ENCODE results near the gene NRCAM. TPM values are rescaled to one million over a fixed set of nuclear protein-coding genes. Genes with fewer than 3 reads are reported as not detected.

Gene NRCAM
- total and polyA plus RNA-seq, 2 of the 13 experiments (the other 11 are each of a cell fraction or from before 2014, with no cell fraction given), result 0.31 to 0.33 TPM

DNA sequence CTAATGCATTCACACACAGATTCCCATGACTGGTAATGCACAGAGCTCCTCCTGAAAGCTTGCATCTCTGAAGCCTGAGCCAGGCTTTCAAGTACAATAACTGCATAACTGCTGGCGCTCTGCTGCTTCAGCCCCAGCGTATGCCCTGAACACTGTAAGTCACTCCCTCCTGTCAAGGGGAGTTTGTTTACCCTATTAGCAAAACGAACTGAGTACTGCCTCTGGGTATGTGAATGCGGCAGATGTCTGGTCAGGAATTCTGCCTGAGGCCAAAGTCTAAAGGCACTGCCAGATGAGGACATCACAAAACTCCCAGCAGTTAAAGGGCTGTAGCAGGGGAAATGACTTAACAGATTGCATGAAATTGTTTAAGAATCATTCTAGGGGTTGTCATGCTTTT is 97.7 kb downstream of the NRCAM start (continued):
- TF ChIP-seq ZBTB33 (CRISPR knock-in tag; IDR thresholded peaks at IDR 0.05), result peak; percentile 50; the same call in 1 of the 2 replicates
- TF ChIP-seq RFXAP (CRISPR knock-in tag; IDR thresholded peaks at IDR 0.05; ENCODE audit: borderline replicate concordance), result no peak
- no peak for TF ChIP-seq REL (CRISPR knock-in tag; conservative IDR thresholded peaks at IDR 0.05)
- TF ChIP-seq SP2 (CRISPR knock-in tag; IDR thresholded peaks at IDR 0.05), result no peak
- no peak for TF ChIP-seq SRSF1 (optimal IDR thresholded peaks at IDR 0.05; ENCODE audit: low read depth, low read length)
- no peak for TF ChIP-seq HNRNPH1 (optimal IDR thresholded peaks at IDR 0.05; ENCODE audit: low read depth, low read length)
- no peak for TF ChIP-seq CC2D1A (CRISPR knock-in tag; IDR thresholded peaks at IDR 0.05)
- no peak for TF ChIP-seq SOX6 (IDR thresholded peaks at IDR 0.05)
- peak; percentile 82 for TF ChIP-seq SOX6 (CRISPR knock-in tag; IDR thresholded peaks at IDR 0.05)
- TF ChIP-seq RBM22 (optimal IDR thresholded peaks at IDR 0.05; ENCODE audit: low read length), result no peak
- TF ChIP-seq ZBTB8A (CRISPR knock-in tag; IDR thresholded peaks at IDR 0.05; ENCODE audit: borderline replicate concordance, low read depth), result no peak
- TF ChIP-seq ZNF782 (CRISPR knock-in tag; IDR thresholded peaks at IDR 0.05; ENCODE audit: borderline replicate concordance), result no peak
- TF ChIP-seq IKZF5 (CRISPR knock-in tag; IDR thresholded peaks at IDR 0.05), result peak; percentile 83
- no peak for TF ChIP-seq GRHL1 (CRISPR knock-in tag; conservative IDR thresholded peaks at IDR 0.05)
- TF ChIP-seq POGZ (CRISPR knock-in tag; IDR thresholded peaks at IDR 0.05), result peak; percentile 76
- TF ChIP-seq ZNF441 (CRISPR knock-in tag; IDR thresholded peaks at IDR 0.05; ENCODE audit: borderline replicate concordance), result no peak
- no peak for TF ChIP-seq ZBTB38 (CRISPR knock-in tag; IDR thresholded peaks at IDR 0.05)
- no peak for TF ChIP-seq GTF3A (CRISPR knock-in tag; conservative IDR thresholded peaks at IDR 0.05)
- no peak; the same call in 1 of the 2 replicates for TF ChIP-seq MAZ (IDR thresholded peaks at IDR 0.05; ENCODE audit: borderline replicate concordance, low read depth, low read length)
- TF ChIP-seq MAZ (CRISPR knock-in tag; IDR thresholded peaks at IDR 0.05; ENCODE audit: low read depth), result no peak; the same call in 1 of the 2 replicates
- TF ChIP-seq, protein P1, sequence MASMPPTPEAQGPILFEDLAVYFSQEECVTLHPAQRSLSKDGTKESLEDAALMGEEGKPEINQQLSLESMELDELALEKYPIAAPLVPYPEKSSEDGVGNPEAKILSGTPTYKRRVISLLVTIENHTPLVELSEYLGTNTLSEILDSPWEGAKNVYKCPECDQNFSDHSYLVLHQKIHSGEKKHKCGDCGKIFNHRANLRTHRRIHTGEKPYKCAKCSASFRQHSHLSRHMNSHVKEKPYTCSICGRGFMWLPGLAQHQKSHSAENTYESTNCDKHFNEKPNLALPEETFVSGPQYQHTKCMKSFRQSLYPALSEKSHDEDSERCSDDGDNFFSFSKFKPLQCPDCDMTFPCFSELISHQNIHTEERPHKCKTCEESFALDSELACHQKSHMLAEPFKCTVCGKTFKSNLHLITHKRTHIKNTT (CRISPR knock-in tag; IDR thresholded peaks at IDR 0.05), result no peak
- no peak for TF ChIP-seq ZNF768 (CRISPR knock-in tag; IDR thresholded peaks at IDR 0.05)
- no peak for TF ChIP-seq NFE2L1 (CRISPR knock-in tag; IDR thresholded peaks at IDR 0.05; ENCODE audit: borderline replicate concordance)

Data from HepG2 (cell line).